MM.1S (cell line): ENCODE data around the gene VAC14.

Experiments
- EZH2 ChIP-seq: fragments of 300-600 bp; sonication (generic); optimal IDR thresholded peaks from 2 replicates; pipeline ENCODE3; 2017; ENCODE audit warnings: low read depth, mild to moderate bottlenecking, antibody characterized with exemption, low read length, mixed read lengths
- EZH2phosphoT487 ChIP-seq: fragments of 300-600 bp; sonication (generic); IDR thresholded peaks from 2 replicates; pipeline ENCODE4 v1.6.1; 2018; ENCODE audit warnings: antibody characterized with exemption, low read length
- TF ChIP-seq, protein P1 (sequence below): fragments of 300-600 bp; sonication (generic); IDR thresholded peaks from 2 replicates; pipeline ENCODE4 v1.5.1; 2016; ENCODE audit warnings: antibody characterized with exemption, low read length, mixed read lengths

GRCh38 chr16:70800781-70801480, at the start of gene VAC14:
- TF ChIP-seq, protein P1, sequence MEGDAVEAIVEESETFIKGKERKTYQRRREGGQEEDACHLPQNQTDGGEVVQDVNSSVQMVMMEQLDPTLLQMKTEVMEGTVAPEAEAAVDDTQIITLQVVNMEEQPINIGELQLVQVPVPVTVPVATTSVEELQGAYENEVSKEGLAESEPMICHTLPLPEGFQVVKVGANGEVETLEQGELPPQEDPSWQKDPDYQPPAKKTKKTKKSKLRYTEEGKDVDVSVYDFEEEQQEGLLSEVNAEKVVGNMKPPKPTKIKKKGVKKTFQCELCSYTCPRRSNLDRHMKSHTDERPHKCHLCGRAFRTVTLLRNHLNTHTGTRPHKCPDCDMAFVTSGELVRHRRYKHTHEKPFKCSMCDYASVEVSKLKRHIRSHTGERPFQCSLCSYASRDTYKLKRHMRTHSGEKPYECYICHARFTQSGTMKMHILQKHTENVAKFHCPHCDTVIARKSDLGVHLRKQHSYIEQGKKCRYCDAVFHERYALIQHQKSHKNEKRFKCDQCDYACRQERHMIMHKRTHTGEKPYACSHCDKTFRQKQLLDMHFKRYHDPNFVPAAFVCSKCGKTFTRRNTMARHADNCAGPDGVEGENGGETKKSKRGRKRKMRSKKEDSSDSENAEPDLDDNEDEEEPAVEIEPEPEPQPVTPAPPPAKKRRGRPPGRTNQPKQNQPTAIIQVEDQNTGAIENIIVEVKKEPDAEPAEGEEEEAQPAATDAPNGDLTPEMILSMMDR, result no peak
- TF ChIP-seq EZH2, result no peak
- no peak for TF ChIP-seq EZH2phosphoT487
